Measurements from ENCODE around the gene RAB28. TPM values are rescaled to one million over a fixed set of nuclear protein-coding genes. Genes with fewer than 3 reads are reported as not detected.

Gene RAB28
- total RNA-seq, 1 experiment from 2014 or later, result 10.4 TPM

DNA sequence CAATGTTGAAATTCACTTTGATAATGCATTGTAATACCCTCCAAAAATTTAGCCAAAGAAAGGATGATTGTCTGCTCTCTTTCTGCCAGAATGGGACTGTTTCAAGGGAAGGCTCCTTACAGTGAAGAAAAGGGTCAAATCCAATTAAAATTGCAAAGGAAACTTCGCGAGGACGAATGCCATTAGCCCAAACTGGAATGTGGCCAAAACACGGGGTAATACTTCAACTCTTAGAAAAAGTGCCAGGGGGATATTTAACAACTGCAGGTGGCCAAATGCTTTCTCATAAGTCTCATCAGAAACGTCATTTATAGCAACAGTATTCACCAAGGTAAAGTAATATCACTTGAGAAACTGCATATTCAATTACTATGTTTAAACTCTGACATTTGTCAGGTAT, 31.1 kb upstream of the RAB28 start:
- ChIA-PET POLR2A (ENCODE audit: unreplicated experiment) (no interaction called here), CTCF (no interaction called here)
- Histone ChIP-seq H3K4me3 (ENCODE audit: low read length) (no peak overlapping the region), H3K4me2 (ENCODE audit: low read length) (no peak overlapping the region), H4K20me1 (ENCODE audit: low read length) (no peaks in the 10 kb centered on the region), H3K27me3 (ENCODE audit: low read length) (peaks cover 64% of the 10 kb centered on the region), H3K9me2 (replicated peaks; ENCODE audit: low read length) (no peaks in the 10 kb centered on the region), H3K9me3 (ENCODE audit: low read length) (no peaks in the 10 kb centered on the region), H3K27ac (ENCODE audit: low read length) (no peak overlapping the region), H2AFZ (ENCODE audit: low read length) (no peak overlapping the region), H3F3A (ENCODE audit: low read length, unreplicated experiment) (no peaks in the 10 kb centered on the region), H3K4me1 (ENCODE audit: insufficient read depth, low read length) (no peaks in the 10 kb centered on the region), H3K79me2 (ENCODE audit: low read length) (no peaks in the 10 kb centered on the region), H3K9ac (ENCODE audit: low read length) (no peak overlapping the region), H3K36me3 (ENCODE audit: low read depth, low read length) (no peaks in the 10 kb centered on the region)
- intact Hi-C loops (cut with micrococcal nuclease), result no loop called here
- TF ChIP-seq EZH2phosphoT487 (IDR thresholded peaks at IDR 0.05; ENCODE audit: borderline replicate concordance, low read length), result no peak
- TF ChIP-seq EZH2 (IDR thresholded peaks at IDR 0.05; ENCODE audit: low read length, unreplicated experiment), result no peak
- TF ChIP-seq, protein P1, sequence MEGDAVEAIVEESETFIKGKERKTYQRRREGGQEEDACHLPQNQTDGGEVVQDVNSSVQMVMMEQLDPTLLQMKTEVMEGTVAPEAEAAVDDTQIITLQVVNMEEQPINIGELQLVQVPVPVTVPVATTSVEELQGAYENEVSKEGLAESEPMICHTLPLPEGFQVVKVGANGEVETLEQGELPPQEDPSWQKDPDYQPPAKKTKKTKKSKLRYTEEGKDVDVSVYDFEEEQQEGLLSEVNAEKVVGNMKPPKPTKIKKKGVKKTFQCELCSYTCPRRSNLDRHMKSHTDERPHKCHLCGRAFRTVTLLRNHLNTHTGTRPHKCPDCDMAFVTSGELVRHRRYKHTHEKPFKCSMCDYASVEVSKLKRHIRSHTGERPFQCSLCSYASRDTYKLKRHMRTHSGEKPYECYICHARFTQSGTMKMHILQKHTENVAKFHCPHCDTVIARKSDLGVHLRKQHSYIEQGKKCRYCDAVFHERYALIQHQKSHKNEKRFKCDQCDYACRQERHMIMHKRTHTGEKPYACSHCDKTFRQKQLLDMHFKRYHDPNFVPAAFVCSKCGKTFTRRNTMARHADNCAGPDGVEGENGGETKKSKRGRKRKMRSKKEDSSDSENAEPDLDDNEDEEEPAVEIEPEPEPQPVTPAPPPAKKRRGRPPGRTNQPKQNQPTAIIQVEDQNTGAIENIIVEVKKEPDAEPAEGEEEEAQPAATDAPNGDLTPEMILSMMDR (conservative IDR thresholded peaks at IDR 0.05; ENCODE audit: low read depth, low read length), result no peak
- BruUV-seq (replicated peaks), result no TSS peak
- ATAC-seq (no peak), DNase-seq (no peak)

DNA sequence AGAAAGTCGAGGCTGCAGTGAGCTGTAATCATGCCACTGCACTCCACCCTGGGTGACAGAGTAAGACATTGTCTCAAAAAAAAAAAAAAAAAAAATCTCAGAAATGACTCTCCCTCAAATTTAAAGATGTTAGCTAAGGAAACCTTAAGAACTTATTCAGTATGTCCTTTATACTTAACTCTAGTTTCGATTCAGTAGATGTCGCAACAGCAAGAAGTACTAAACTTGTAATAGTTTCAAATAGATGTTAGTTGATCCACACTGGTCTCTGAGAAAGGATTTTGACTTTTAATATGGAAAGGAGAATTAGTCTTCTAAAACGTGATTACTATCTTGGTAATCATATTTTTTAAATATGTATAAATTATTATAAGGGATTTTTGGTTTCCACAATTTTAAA, 30.6 kb upstream of the RAB28 start:
- no peaks in the 10 kb centered on the region for H3K4me1 ChIP-seq (ENCODE audit: insufficient read depth, low read length)
- intact Hi-C loops (cut with micrococcal nuclease), result no loop called here
- no peaks in the 10 kb centered on the region for H4K20me1 ChIP-seq (ENCODE audit: low read length)
- no peak overlapping the region for H3K9ac ChIP-seq (ENCODE audit: low read length)
- no peak overlapping the region for H3K27ac ChIP-seq (ENCODE audit: low read length)
- H3F3A ChIP-seq (ENCODE audit: low read length, unreplicated experiment), result no peaks in the 10 kb centered on the region
- CTCF ChIA-PET, result no interaction called here
- no peak overlapping the region for H3K4me2 ChIP-seq (ENCODE audit: low read length)
- TF ChIP-seq EZH2phosphoT487 (IDR thresholded peaks at IDR 0.05; ENCODE audit: borderline replicate concordance, low read length) (no peak), EZH2 (IDR thresholded peaks at IDR 0.05; ENCODE audit: low read length, unreplicated experiment) (no peak)
- TF ChIP-seq, protein P1 (conservative IDR thresholded peaks at IDR 0.05; ENCODE audit: low read depth, low read length), result no peak
- H3K79me2 ChIP-seq (ENCODE audit: low read length), result no peaks in the 10 kb centered on the region
- H3K9me2 ChIP-seq (replicated peaks; ENCODE audit: low read length), result no peaks in the 10 kb centered on the region
- no peak for DNase-seq
- no peak overlapping the region for H2AFZ ChIP-seq (ENCODE audit: low read length)
- H3K27me3 ChIP-seq (ENCODE audit: low read length), result peaks cover 62% of the 10 kb centered on the region
- no TSS peak for BruUV-seq (replicated peaks)
- H3K9me3 ChIP-seq (ENCODE audit: low read length), result no peaks in the 10 kb centered on the region
- POLR2A ChIA-PET (ENCODE audit: unreplicated experiment), result no interaction called here
- no peak overlapping the region for H3K4me3 ChIP-seq (ENCODE audit: low read length)
- no peak for ATAC-seq
- no peaks in the 10 kb centered on the region for H3K36me3 ChIP-seq (ENCODE audit: low read depth, low read length)

DNA sequence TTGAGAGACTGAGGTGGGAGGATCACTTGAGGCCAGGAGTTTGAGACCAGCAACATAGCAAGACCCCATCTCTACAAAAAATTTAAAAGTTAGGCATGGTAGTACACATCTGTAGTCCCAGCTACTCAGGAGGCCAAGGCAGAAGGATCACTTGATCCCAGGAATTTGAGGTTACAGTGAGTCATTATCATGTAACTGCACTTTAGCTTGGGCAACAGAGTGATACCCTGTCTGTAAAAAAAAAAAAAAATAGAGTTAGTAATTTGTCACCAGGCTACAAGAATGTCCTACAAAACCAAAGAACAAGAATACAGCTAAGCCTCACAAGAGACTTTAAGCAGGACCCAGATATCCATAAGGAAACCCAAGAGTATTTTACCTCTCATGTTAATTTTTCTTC, 27.0 kb upstream of the RAB28 start:
- H3K4me3 ChIP-seq (ENCODE audit: low read length), result no peak overlapping the region
- no TSS peak for BruUV-seq (replicated peaks)
- ChIA-PET POLR2A (ENCODE audit: unreplicated experiment) (no interaction called here), CTCF (no interaction called here)
- DNase-seq, result peak; percentile 4
- ATAC-seq, result no peak
- TF ChIP-seq, protein P1 (conservative IDR thresholded peaks at IDR 0.05; ENCODE audit: low read depth, low read length), result no peak
- TF ChIP-seq EZH2phosphoT487 (IDR thresholded peaks at IDR 0.05; ENCODE audit: borderline replicate concordance, low read length) (no peak), EZH2 (IDR thresholded peaks at IDR 0.05; ENCODE audit: low read length, unreplicated experiment) (no peak)
- no peaks in the 10 kb centered on the region for H3F3A ChIP-seq (ENCODE audit: low read length, unreplicated experiment)
- H3K36me3 ChIP-seq (ENCODE audit: low read depth, low read length), result no peaks in the 10 kb centered on the region
- H3K27ac ChIP-seq (ENCODE audit: low read length), result no peak overlapping the region
- H4K20me1 ChIP-seq (ENCODE audit: low read length), result no peaks in the 10 kb centered on the region
- H3K4me2 ChIP-seq (ENCODE audit: low read length), result no peak overlapping the region
- H3K4me1 ChIP-seq (ENCODE audit: insufficient read depth, low read length), result no peaks in the 10 kb centered on the region
- H3K9ac ChIP-seq (ENCODE audit: low read length), result no peak overlapping the region
- no peaks in the 10 kb centered on the region for H3K9me3 ChIP-seq (ENCODE audit: low read length)
- H3K79me2 ChIP-seq (ENCODE audit: low read length), result no peaks in the 10 kb centered on the region
- intact Hi-C loops (cut with micrococcal nuclease), result no loop called here
- no peak overlapping the region for H2AFZ ChIP-seq (ENCODE audit: low read length)
- H3K9me2 ChIP-seq (replicated peaks; ENCODE audit: low read length), result no peaks in the 10 kb centered on the region
- H3K27me3 ChIP-seq (ENCODE audit: low read length), result peaks cover 31% of the 10 kb centered on the region
